Retinal pigment epithelial cell (primary cell): ENCODE data around the gene CACNA1B.

Source experiments
- DNase-seq: peaks from one replicate; pipeline ENCODE4 v3.0.0-alpha.2; 2010; ENCODE audit warnings: low read depth
- H3K4me3 ChIP-seq: 2 replicates; pipeline ENCODE4 v1.5.1; 2011; ENCODE audit warnings: mild to moderate bottlenecking, low read length, control low read depth, moderate library complexity
- TF ChIP-seq, protein P1 (sequence below): conservative IDR thresholded peaks from 2 replicates; pipeline ENCODE4 v1.5.1; 2011; ENCODE audit warnings: low read depth, low read length, control low read depth, inconsistent platforms

The CACNA1B gene

DNA sequence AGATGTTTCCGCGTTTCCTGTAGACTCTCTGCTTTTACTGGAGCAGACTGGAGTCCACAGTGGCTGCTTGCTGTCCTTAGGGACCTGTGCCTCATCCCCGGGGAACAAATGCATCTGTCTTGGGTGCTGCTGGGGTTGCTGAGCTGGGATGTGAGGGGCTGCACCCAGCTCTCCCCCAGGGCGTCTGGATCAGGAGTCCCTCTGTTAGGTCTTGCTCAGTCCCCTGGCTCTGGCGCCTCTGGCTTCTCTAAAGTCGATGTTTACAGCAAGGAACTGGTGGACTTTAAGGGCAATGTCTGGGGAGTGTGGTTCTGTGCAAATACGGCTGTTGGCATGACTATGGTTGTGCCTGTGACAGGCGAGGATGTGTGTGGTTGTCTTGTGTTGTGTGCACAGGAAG is 91.4 kb downstream of the CACNA1B start:
- TF ChIP-seq, protein P1, sequence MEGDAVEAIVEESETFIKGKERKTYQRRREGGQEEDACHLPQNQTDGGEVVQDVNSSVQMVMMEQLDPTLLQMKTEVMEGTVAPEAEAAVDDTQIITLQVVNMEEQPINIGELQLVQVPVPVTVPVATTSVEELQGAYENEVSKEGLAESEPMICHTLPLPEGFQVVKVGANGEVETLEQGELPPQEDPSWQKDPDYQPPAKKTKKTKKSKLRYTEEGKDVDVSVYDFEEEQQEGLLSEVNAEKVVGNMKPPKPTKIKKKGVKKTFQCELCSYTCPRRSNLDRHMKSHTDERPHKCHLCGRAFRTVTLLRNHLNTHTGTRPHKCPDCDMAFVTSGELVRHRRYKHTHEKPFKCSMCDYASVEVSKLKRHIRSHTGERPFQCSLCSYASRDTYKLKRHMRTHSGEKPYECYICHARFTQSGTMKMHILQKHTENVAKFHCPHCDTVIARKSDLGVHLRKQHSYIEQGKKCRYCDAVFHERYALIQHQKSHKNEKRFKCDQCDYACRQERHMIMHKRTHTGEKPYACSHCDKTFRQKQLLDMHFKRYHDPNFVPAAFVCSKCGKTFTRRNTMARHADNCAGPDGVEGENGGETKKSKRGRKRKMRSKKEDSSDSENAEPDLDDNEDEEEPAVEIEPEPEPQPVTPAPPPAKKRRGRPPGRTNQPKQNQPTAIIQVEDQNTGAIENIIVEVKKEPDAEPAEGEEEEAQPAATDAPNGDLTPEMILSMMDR = no peak
- H3K4me3 ChIP-seq = no peak overlapping the region
- DNase-seq = no peak

DNA sequence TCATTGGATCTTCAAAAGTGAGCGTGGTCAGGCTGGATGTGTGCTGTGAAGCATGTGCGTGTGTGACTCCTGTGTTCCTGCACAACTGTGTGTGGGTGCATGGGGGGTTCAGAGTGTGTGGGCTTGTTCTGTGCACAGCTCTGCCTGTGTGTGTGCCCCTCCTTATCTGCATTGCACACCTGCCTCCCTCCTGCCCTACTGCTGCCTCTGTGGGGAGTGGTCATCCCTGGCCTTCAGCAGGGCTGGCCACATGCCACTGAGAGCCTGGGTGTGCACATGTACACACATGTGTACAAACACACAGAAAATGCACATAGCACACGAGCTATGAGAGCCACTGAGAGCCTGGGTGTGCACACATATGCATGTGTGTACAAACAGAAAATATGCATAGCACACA is 92.1 kb downstream of the CACNA1B start:
- DNase-seq = no peak
- no peak overlapping the region for H3K4me3 ChIP-seq
- TF ChIP-seq, protein P1 = no peak

GRCh38 chr9:137970098-137970497 is 92.5 kb downstream of the CACNA1B start:
- H3K4me3 ChIP-seq = no peak overlapping the region
- DNase-seq = no peak
- TF ChIP-seq, protein P1 = no peak

DNA sequence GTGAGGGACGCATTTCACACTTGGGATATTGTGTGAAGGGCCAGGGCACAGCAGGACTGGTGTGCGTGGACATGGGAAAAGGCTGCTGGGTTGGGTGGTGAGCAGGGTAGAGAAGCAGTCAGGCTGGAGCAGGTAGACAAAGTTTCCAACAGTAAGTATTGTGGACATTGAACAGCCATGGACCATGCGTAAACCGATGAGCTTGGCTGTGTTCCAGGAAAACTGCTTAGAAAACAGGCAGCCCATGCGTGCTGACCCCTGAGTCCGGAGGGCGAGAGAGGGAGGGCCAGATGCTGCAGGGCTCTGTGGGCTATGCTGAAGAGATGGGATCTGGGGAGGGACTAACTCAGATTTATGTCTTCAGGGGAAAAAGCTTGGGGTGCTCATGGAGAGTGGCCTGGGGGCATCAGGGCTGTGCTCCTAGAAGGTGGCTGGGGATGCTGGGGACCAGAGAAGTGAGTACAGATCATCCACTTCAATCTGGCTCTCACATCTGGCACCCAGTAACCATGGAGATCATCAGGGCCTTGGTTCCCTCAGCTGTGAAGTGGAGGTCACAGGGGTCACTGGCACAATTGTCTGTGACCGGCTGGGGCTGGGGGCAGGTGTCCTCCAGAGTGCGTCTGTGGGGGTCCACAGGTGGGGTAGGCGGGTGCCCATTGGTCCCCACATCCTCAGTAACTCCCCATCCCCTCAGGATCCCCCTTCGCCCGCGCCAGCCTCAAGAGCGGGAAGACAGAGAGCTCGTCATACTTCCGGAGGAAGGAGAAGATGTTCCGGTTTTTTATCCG is 93.3 kb downstream of the CACNA1B start:
- no peak overlapping the region for H3K4me3 ChIP-seq
- DNase-seq = no peak
- TF ChIP-seq, protein P1 = no peak

DNA sequence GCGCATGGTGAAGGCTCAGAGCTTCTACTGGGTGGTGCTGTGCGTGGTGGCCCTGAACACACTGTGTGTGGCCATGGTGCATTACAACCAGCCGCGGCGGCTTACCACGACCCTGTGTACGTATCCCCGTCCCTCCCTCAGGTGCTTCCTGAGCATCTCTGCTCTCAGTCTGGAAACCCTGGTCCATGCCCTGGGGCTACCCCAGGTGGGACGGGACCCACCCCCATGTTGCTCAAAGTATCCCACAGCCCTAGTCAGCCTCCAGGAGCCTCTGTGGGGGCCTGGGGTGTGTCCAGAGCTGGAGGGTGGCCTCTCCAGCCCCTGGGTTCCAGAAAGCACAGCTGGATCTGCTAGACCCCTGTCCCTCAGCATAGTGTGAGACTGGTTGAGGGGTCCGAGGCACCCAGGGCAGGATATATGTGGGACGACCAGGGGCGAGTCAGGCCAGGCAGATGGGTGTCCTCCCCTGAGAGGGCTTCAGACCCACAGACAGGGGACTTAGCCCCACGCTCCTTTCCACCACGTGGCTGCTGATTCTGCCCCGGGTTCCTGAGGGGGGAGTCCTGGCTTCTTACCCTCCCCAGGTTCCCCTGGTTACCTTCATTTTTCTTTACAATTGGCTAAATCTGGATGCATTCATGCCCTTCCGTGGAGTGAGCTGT is 94.0 kb downstream of the CACNA1B start:
- no peak for DNase-seq
- TF ChIP-seq, protein P1 = no peak
- no peak overlapping the region for H3K4me3 ChIP-seq

DNA sequence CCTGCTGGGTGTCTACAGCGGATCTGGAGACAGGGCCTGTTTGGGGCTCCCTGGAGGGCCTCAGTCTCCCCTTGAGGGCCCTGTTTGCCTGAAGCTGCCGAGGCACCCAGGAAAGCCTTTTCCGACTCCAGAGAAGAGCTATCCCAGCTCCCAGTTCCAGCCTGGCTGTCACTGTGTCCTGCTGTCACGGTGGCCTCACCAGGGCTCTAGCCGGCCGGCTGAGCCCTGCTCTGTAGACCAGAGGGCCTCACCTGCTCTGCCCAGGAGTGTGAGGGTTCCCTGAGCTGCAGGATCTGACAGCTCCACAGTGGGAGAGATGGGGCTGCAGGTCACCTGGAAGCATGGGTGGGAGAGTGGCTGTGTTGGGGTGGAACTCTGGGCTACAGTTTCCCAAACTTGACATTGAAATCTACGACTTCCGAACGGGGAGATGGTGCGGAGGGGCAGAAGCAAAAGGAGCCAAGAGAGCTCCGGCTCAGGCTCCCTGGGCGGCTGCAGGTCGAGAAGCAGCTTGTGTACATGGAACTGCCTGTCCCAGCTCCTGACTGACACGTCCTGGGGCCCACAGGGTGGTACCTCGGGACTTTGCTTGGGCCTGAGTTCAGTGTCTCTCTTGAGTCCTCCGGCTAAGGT is 94.9 kb downstream of the CACNA1B start:
- no peak overlapping the region for H3K4me3 ChIP-seq
- TF ChIP-seq, protein P1 = no peak
- no peak for DNase-seq
